Lung (tissue), 12 donors: Measurements from ENCODE around the gene PTPN13. TPM values are rescaled to one million over a fixed set of nuclear protein-coding genes. Genes with fewer than 3 reads are reported as not detected.

Experiments
- ATAC-seq: fragments of 200-7000 bp; cut with Tn5 transposase; one replicate; pipeline ENCODE4 v1.9.1; 2020; ENCODE audit warnings: moderate number of reproducible peaks; ENCODE audit not compliant: insufficient read depth, low FRiP score
- DNase-seq, 3 donors: peaks; one replicate each; pipeline ENCODE4 v3.0.0-alpha.2; 2013 to 2017
- H3K27ac ChIP-seq, 2 donors: one replicate each; pipeline ENCODE4 v1.5.1; 2013; ENCODE audit warnings: mild to moderate bottlenecking in 2 of 2, moderate library complexity in 2 of 2, control low read depth in 1 of 2, inconsistent platforms in 1 of 2, low read depth in 1 of 2, low read length in 1 of 2
- H3K27me3 ChIP-seq, 3 donors: one replicate each; pipeline ENCODE4 v1.5.1; 2013; ENCODE audit warnings: low read length in 2 of 3; ENCODE audit not compliant: control insufficient read depth in 3 of 3, insufficient read depth in 3 of 3
- H3K36me3 ChIP-seq, 4 donors: one replicate each; pipeline ENCODE4 v1.5.1; 2013; ENCODE audit warnings: low read length in 4 of 4, mild to moderate bottlenecking in 1 of 4, moderate library complexity in 1 of 4; ENCODE audit not compliant: control insufficient read depth in 4 of 4, insufficient read depth in 4 of 4
- H3K4me1 ChIP-seq, 5 donors: one replicate each; pipeline ENCODE4 v1.5.1; 2013; ENCODE audit warnings: low read length in 5 of 5, mild to moderate bottlenecking in 2 of 5, moderate library complexity in 1 of 5; ENCODE audit not compliant: control insufficient read depth in 5 of 5, insufficient read depth in 5 of 5
- H3K4me3 ChIP-seq: one replicate; pipeline ENCODE4 v1.5.1; 2013; ENCODE audit warnings: mild to moderate bottlenecking, control low read depth, moderate library complexity
- H3K9ac ChIP-seq, 2 donors: one replicate each; pipeline ENCODE4 v1.5.1; 2013; ENCODE audit warnings: low read length in 2 of 2, control low read depth in 1 of 2; ENCODE audit not compliant: insufficient read depth in 1 of 2
- H3K9me3 ChIP-seq, 4 donors: one replicate each; pipeline ENCODE4 v1.5.1; 2013; ENCODE audit warnings: low read length in 3 of 4, mild to moderate bottlenecking in 1 of 4, moderate library complexity in 1 of 4; ENCODE audit not compliant: control insufficient read depth in 4 of 4, insufficient read depth in 3 of 4
- WGBS, 2 donors: extraction: QIAGEN DNeasy Blood & Tissue Kit; methylation state at CpG; one replicate each; pipeline ENCODE4 v1.1.7; 2013; 5-methylcytosine and 5-hydroxymethylcytosine counted together
- polyA plus RNA-seq, 2 donors: library from polyadenylated mRNA; stranded (reverse); fragments of 200-250 nt; gene quantifications; one replicate each; pipeline ENCODE4 v1.2.1, GENCODE V29; 2013
- total RNA-seq, 2 donors: library from RNA; depleted of rRNA in 1 of 2; stranded (reverse); fragments of >200 nt in 1 of 2; gene quantifications; one replicate each; pipeline ENCODE4 v1.2.1, GENCODE V29; 2014 to 2021
- TF ChIP-seq, protein P1 (sequence below): IDR thresholded peaks from 2 replicates; pipeline ENCODE4 v1.5.1; 2012; ENCODE audit warnings: mild to moderate bottlenecking; ENCODE audit errors: control extremely low read depth, extremely low read depth
- donor health status: control.
- donor health status: control.
- donor health status: Bipolar disorder and iron deficiency.
- donor health status: healthy.
- donor health status: DM: yes; HTN: yes; CAD: no.

Gene PTPN13
- total and polyA plus RNA-seq, 4 donors, result 8.3 to 95.0 (median 47.9) TPM

DNA sequence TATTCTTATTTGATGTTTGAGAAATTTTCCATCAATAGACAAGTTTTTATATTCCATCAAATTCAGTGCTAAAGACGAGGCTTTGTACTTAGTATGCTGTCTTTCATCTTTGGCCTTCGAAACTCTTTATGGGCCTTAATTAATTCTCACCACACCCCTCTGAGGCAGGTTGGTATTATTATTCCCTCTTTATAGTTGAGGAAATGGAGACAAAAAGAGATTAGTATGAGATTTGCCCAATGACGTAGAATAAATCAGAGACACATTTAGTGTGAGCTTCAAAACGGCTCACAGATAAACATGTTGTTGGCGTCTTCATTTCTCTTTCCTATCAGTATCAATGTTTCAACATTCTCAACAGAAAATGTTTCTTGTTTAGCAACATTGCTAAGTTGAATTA is 35.9 kb upstream of the PTPN13 start:
- peaks cover 0 to 31% (median 6%) of the 10 kb centered on the region in 5 donors for H3K4me1 ChIP-seq
- TF ChIP-seq, protein P1, sequence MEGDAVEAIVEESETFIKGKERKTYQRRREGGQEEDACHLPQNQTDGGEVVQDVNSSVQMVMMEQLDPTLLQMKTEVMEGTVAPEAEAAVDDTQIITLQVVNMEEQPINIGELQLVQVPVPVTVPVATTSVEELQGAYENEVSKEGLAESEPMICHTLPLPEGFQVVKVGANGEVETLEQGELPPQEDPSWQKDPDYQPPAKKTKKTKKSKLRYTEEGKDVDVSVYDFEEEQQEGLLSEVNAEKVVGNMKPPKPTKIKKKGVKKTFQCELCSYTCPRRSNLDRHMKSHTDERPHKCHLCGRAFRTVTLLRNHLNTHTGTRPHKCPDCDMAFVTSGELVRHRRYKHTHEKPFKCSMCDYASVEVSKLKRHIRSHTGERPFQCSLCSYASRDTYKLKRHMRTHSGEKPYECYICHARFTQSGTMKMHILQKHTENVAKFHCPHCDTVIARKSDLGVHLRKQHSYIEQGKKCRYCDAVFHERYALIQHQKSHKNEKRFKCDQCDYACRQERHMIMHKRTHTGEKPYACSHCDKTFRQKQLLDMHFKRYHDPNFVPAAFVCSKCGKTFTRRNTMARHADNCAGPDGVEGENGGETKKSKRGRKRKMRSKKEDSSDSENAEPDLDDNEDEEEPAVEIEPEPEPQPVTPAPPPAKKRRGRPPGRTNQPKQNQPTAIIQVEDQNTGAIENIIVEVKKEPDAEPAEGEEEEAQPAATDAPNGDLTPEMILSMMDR, result no peak
- ATAC-seq (no peak), DNase-seq (no peak)
- WGBS, 2 donors, result 91 to 93% methylated on average over 5 of the region's 5 CpGs
- H3K27ac ChIP-seq, result no peak overlapping the region
- no peak overlapping the region for H3K4me3 ChIP-seq
- no peaks in the 10 kb centered on the region for H3K36me3 ChIP-seq
- H3K9me3 ChIP-seq, result no peaks in the 10 kb centered on the region
- no peak overlapping the region for H3K9ac ChIP-seq
- peaks cover 0 to 9% (median 4%) of the 10 kb centered on the region in 3 donors for H3K27me3 ChIP-seq

DNA sequence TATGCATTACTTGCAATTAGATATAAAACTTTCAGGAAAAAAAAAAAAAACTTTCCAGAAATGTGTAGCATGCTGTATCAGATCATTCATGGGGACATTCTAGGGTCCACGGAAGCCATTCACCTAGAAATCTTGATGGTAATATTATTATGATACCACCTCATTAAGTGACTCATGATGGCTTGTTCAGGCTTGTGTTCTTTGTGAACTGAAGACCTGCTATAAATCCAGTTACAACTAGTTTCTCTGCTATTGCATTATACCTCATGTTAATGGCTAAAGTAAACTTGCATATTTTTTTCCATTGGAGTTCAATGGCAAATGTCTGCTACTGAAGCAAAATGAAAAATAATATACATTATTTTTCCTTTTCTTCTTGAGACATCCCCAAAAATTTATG is 35.3 kb upstream of the PTPN13 start:
- TF ChIP-seq, protein P1, result no peak
- Histone ChIP-seq H3K4me1 (peaks cover 0 to 31% (median 6%) of the 10 kb centered on the region in 5 donors), H3K36me3 (no peaks in the 10 kb centered on the region), H3K4me3 (no peak overlapping the region), H3K27ac (no peak overlapping the region), H3K9me3 (no peaks in the 10 kb centered on the region), H3K27me3 (peaks cover 0 to 5% (median 0%) of the 10 kb centered on the region in 3 donors), H3K9ac (no peak overlapping the region)
- WGBS, 2 donors, result 87 to 93% methylated on average over 1 of the region's 1 CpG
- DNase-seq (peak in 1 of 3 donors; percentile 24), ATAC-seq (no peak)

DNA sequence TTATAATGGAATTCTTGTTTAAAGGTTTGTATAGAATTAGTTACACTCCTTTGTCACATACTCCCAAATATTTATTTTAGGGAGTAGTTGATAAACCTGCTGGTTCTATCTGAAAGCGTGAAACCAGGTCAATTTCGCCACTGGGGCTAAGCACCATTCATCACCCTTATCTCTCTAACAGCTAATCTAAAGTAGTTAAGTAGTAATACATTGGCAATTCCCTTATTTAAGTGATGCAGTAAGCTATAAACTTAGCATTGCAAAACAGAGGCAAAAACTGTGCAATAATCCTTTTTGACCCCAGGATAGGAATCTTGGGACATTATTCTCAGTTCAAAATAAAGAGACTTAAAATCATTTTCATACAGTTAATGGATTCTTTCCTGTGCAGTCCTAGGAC is 33.7 kb upstream of the PTPN13 start:
- Histone ChIP-seq H3K4me1 (peaks cover 0 to 34% (median 6%) of the 10 kb centered on the region in 5 donors), H3K9me3 (no peaks in the 10 kb centered on the region), H3K4me3 (no peak overlapping the region), H3K36me3 (no peaks in the 10 kb centered on the region), H3K27ac (no peak overlapping the region), H3K9ac (no peak overlapping the region), H3K27me3 (peaks cover 0 to 5% (median 0%) of the 10 kb centered on the region in 3 donors)
- DNase-seq (peak; percentile 28 to 92 (median 80)), ATAC-seq (no peak)
- WGBS, 2 donors, result 47 to 71% methylated on average over 2 of the region's 2 CpGs
- TF ChIP-seq, protein P1, result no peak

DNA sequence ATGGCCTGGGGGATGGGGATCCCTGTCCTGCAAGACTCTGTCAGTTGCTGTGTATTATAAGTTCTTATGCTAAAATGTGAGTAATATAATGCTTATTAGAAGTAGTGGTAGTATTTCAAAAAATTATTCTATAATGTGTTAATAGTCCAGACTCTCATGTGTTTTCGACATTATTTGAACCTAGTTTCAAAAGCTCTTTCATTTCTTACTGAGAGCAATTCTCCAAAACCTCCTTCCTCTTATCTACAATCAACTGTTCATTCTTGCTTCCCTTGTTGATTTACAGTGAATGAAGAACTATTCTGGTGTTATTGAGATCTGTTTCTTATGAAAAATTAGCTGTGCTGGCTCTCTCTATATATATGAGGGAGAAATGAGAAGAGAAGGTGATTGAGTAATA is 32.9 kb upstream of the PTPN13 start:
- ATAC-seq, result no peak
- Histone ChIP-seq H3K9ac (no peak overlapping the region), H3K9me3 (no peaks in the 10 kb centered on the region), H3K36me3 (no peaks in the 10 kb centered on the region), H3K27me3 (peaks cover 0 to 5% (median 0%) of the 10 kb centered on the region in 3 donors), H3K4me3 (no peak overlapping the region), H3K27ac (peak overlapping the region in 1 of 2 donors; percentile 64), H3K4me1 (peaks cover 0 to 34% (median 6%) of the 10 kb centered on the region in 5 donors)
- TF ChIP-seq, protein P1, result no peak
- peak in 1 of 3 donors; percentile 28 for DNase-seq
- WGBS, 2 donors, result 33 to 47% methylated on average over 1 of the region's 1 CpG
